ENCODE measurements around the gene CUZD1. TPM values are rescaled to one million over a fixed set of nuclear protein-coding genes. Genes with fewer than 3 reads are reported as not detected.

Gene CUZD1
- total RNA-seq, 4 donors from 2014 or later: 0.17 to 0.63 (median 0.43) TPM

DNA sequence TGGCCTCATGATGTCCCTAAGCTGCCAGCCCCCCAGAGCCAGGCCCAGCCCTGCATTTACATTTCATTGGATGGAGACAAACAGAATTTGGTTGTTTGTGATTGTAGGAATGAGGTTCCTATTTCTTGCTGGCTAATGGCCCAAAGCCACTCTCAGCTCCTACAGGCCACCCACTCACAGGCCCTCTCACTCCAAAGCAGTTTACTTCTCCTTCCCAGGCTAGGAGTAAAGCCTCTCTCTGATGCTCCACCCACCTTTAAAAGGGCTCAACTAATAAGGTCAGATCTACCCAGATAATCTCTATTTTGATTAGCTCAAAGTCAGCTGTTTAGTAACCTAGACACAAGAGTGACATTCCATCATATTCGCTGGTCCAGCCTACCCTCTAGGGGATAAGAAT lies 11.2 kb upstream of the CUZD1 start:
- Histone ChIP-seq H3K4me3 (no peak overlapping the region), H3K27me3 (no peaks in the 10 kb centered on the region), H3K27ac (replicated peaks in 1 of 4) (no peak overlapping the region), H3K9me3 (peaks cover 0 to 3% (median 0%) of the 10 kb centered on the region in 4 donors), H3K36me3 (peaks cover 0 to 34% (median 3%) of the 10 kb centered on the region in 4 donors), H3K4me1 (no peaks in the 10 kb centered on the region)
- intact Hi-C loops (cut with DNase I): no loop called here
- 100% methylated on average over 1 of the region's 1 CpG for WGBS
- DNase-seq (ENCODE audit: extremely low spot score): no peak
- no peak for TF ChIP-seq EP300 (IDR thresholded peaks at IDR 0.05)
- TF ChIP-seq POLR2A (IDR thresholded peaks at IDR 0.05; ENCODE audit: low read depth): no peak
- TF ChIP-seq, protein P1, sequence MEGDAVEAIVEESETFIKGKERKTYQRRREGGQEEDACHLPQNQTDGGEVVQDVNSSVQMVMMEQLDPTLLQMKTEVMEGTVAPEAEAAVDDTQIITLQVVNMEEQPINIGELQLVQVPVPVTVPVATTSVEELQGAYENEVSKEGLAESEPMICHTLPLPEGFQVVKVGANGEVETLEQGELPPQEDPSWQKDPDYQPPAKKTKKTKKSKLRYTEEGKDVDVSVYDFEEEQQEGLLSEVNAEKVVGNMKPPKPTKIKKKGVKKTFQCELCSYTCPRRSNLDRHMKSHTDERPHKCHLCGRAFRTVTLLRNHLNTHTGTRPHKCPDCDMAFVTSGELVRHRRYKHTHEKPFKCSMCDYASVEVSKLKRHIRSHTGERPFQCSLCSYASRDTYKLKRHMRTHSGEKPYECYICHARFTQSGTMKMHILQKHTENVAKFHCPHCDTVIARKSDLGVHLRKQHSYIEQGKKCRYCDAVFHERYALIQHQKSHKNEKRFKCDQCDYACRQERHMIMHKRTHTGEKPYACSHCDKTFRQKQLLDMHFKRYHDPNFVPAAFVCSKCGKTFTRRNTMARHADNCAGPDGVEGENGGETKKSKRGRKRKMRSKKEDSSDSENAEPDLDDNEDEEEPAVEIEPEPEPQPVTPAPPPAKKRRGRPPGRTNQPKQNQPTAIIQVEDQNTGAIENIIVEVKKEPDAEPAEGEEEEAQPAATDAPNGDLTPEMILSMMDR (IDR thresholded peaks at IDR 0.05): no peak
- TF ChIP-seq POLR2AphosphoS5 (IDR thresholded peaks at IDR 0.05): no peak

DNA sequence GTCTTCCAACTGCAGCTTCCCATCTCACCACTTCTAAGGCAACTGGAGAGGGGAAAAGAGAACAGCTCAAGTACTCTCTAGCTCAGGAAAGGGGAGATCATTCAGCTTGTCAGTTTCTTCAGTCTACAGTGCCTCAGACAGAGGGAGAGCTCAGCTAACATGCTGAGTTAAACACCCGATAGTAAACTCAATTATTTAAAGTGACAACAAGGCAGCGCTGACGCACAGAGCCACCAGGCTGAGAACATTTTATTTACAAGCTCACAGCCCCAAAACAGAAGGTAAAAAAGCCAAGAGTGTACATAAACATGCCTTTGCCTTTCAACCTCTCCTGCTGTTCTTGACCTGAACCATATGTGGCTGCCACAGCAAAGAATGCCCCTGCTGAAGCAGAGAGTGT lies 10.1 kb upstream of the CUZD1 start:
- Histone ChIP-seq H3K4me1 (no peaks in the 10 kb centered on the region), H3K27me3 (no peaks in the 10 kb centered on the region), H3K9me3 (peaks cover 0 to 3% (median 0%) of the 10 kb centered on the region in 4 donors), H3K36me3 (peaks cover 0 to 35% (median 3%) of the 10 kb centered on the region in 4 donors), H3K27ac (replicated peaks in 1 of 4) (no peak overlapping the region), H3K4me3 (no peak overlapping the region)
- 73% methylated on average over 3 of the region's 3 CpGs for WGBS
- DNase-seq (ENCODE audit: extremely low spot score): no peak
- no peak for TF ChIP-seq POLR2A (IDR thresholded peaks at IDR 0.05; ENCODE audit: low read depth)
- intact Hi-C loops (cut with DNase I): no loop called here

DNA sequence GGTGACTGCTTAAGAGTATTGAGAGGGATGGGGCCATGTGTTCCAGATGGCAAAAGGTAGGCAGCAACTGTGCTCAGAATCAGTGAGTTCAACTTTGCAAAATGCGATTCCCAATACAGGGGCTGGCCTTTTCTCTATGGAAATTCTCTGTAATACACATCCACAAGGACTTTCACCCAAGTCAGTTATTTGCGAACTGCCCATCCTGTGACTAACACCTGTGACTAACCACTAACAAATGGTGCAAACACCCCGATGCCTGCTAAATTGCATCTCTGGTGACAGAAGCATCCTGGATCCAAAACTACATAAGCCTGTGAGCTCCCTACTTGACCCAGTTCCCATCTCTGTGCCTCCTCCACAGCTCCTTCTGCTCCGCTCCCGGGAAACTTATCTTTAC lies 9.0 kb upstream of the CUZD1 start:
- intact Hi-C loops (cut with DNase I): no loop called here
- Histone ChIP-seq H3K4me1 (no peaks in the 10 kb centered on the region), H3K36me3 (peaks cover 0 to 45% (median 3%) of the 10 kb centered on the region in 4 donors), H3K27me3 (no peaks in the 10 kb centered on the region), H3K27ac (replicated peaks in 1 of 4) (no peak overlapping the region), H3K9me3 (peaks cover 0 to 3% (median 0%) of the 10 kb centered on the region in 4 donors), H3K4me3 (no peak overlapping the region)
- TF ChIP-seq POLR2A (IDR thresholded peaks at IDR 0.05; ENCODE audit: low read depth): no peak
- TF ChIP-seq, protein P1 (IDR thresholded peaks at IDR 0.05): no peak
- TF ChIP-seq EP300 (IDR thresholded peaks at IDR 0.05): no peak
- no peak for TF ChIP-seq POLR2AphosphoS5 (IDR thresholded peaks at IDR 0.05)
- no peak for DNase-seq (ENCODE audit: extremely low spot score)
- WGBS: 82% methylated on average over 5 of the region's 5 CpGs

DNA sequence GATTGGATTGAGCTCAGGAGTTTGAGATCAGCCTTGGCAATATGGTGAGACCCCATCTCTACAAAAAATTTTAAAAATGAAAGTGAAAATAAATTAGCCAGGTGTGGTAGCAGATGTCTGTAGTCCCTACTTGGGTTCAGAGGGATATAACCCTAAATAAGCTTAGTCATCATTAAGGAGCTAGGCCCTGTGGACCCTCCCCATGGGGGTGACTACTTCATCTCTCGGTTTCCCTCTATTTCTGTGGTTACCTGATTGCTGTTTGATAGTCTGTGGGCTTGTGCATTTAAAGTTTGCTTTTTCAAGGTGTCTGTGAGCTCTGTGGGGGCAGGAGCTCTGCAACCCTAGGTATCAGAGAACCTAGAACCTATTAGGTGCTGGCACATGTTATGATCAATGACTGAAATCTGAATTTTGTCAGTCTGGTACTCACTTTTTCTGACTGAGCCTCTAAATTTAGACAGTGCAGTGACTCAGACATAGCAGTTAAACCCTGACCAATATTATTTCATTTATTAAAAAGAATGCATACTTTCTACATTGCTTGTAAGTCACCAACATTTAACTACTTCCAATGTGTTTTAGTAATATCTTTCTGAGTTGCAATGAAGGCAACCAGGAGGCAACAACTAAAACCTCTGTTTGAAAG lies 8.1 kb upstream of the CUZD1 start:
- Histone ChIP-seq H3K4me3 (no peak overlapping the region), H3K9me3 (peaks cover 0 to 3% (median 0%) of the 10 kb centered on the region in 4 donors), H3K4me1 (no peaks in the 10 kb centered on the region), H3K27ac (replicated peaks in 1 of 4) (no peak overlapping the region), H3K36me3 (peaks cover 0 to 47% (median 3%) of the 10 kb centered on the region in 4 donors), H3K27me3 (no peaks in the 10 kb centered on the region)
- intact Hi-C loops (cut with DNase I): no loop called here
- no peak for TF ChIP-seq POLR2A (IDR thresholded peaks at IDR 0.05; ENCODE audit: low read depth)
- no peak for DNase-seq (ENCODE audit: extremely low spot score)
- 79% methylated on average over 1 of the region's 1 CpG for WGBS

DNA sequence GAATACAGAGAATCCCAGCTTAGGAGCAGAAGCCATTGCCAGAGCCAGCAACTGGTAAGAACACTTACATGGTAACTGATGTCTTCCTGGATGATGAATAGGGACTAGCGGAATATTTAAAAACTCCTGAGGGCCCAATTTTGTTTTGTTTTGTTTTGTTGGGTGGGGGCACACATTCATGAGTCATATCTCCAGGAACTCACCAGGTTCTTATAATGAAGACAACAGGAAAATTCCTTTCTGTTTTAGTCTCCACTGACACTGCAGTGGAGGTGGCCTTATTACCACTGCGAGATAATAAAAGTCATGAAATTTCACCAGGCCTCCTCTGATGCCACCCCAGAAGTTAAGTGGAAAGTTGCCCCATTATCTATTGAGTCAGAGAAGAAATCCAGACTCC lies 6.6 kb upstream of the CUZD1 start:
- TF ChIP-seq EP300 (IDR thresholded peaks at IDR 0.05): no peak
- TF ChIP-seq, protein P1 (IDR thresholded peaks at IDR 0.05): no peak
- no peak for TF ChIP-seq POLR2AphosphoS5 (IDR thresholded peaks at IDR 0.05)
- no peak for TF ChIP-seq POLR2A (IDR thresholded peaks at IDR 0.05; ENCODE audit: low read depth)
- H3K27ac ChIP-seq (replicated peaks in 1 of 4): no peak overlapping the region
- DNase-seq (ENCODE audit: extremely low spot score): no peak
- H3K9me3 ChIP-seq: peaks cover 0 to 3% (median 0%) of the 10 kb centered on the region in 4 donors
- H3K4me3 ChIP-seq: no peak overlapping the region
- no peaks in the 10 kb centered on the region for H3K27me3 ChIP-seq
- peaks cover 0 to 47% (median 3%) of the 10 kb centered on the region in 4 donors for H3K36me3 ChIP-seq
- 96% methylated on average over 2 of the region's 2 CpGs for WGBS
- H3K4me1 ChIP-seq: no peaks in the 10 kb centered on the region
- intact Hi-C loops (cut with DNase I): no loop called here

All from esophagus muscularis mucosa (tissue), 4 donors.